HG03064 (cell line): ENCODE results near the gene UGT1A1.

Experiments
- ATAC-seq: cut with Tn5 transposase; IDR thresholded peaks from one replicate; pipeline ENCODE4 v1.9.1; 2021; ENCODE audit warnings: low read depth; ENCODE audit not compliant: unreplicated experiment

Gene UGT1A1

GRCh38 chr2:233756429-233757081, 3.5 kb upstream of the UGT1A1 start:
- ATAC-seq = no peak

GRCh38 chr2:233758141-233758540, 1.9 kb upstream of the UGT1A1 start:
- ATAC-seq = no peak

GRCh38 chr2:233758849-233759248, 1.2 kb upstream of the UGT1A1 start:
- no peak for ATAC-seq

GRCh38 chr2:233761040-233761769, 1.1 kb downstream of the UGT1A1 start:
- no peak for ATAC-seq

DNA sequence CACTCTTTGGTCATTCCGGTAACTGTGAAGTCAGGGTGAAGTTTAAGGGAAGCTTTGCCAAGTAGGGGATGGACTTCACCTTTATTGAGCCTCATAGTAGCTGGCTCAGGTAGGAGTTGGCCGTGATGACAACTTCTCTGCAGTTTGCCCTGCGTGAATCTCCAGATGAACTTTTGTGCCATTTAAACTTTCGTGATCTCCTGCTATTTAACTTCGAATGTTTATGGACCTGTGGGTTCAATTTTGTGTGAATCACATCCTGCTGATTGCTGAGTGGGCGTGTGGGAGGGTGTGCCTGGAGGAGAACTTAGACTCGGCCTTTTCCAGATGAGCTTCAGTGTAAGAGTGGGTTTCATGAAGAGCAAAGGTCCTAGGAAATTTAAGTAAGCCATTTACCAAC, 4.2 kb downstream of the UGT1A1 start:
- ATAC-seq = no peak

- ATAC-seq = no peak
These were observed 4.7 kb downstream of the UGT1A1 start for GRCh38 chr2:233764761-233765160.

DNA sequence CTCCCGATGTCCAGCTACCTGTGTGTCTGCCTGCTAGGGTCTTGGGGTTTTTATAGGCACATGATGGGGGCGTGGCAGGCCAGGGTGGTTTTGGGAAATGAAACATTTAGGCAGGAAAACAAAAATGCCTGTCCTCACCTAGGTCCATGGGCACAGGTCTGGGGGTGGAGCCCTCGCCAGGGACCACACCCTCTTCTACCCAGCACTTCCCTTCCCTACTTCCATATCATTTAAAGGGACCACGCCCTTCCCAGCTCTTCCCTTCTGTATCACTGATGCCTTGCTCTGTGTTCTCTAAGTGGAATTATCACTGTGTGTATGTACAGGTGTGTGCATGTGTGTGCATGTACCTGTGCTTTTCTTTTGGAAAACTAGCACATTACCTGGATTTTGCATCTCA, 6.3 kb downstream of the UGT1A1 start:
- ATAC-seq = no peak

DNA sequence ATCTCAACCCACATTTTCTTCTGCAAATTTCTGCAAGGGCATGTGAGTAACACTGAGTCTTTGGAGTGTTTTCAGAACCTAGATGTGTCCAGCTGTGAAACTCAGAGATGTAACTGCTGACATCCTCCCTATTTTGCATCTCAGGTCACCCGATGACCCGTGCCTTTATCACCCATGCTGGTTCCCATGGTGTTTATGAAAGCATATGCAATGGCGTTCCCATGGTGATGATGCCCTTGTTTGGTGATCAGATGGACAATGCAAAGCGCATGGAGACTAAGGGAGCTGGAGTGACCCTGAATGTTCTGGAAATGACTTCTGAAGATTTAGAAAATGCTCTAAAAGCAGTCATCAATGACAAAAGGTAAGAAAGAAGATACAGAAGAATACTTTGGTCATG, 8.0 kb downstream of the UGT1A1 start:
- ATAC-seq = no peak

- no peak for ATAC-seq
These were observed 9.2 kb downstream of the UGT1A1 start for GRCh38 chr2:233769260-233769659.

DNA sequence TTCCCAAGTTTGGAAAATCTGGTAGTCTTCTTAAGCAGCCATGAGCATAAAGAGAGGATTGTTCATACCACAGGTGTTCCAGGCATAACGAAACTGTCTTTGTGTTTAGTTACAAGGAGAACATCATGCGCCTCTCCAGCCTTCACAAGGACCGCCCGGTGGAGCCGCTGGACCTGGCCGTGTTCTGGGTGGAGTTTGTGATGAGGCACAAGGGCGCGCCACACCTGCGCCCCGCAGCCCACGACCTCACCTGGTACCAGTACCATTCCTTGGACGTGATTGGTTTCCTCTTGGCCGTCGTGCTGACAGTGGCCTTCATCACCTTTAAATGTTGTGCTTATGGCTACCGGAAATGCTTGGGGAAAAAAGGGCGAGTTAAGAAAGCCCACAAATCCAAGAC, 12.1 kb downstream of the UGT1A1 start:
- ATAC-seq = no peak

DNA sequence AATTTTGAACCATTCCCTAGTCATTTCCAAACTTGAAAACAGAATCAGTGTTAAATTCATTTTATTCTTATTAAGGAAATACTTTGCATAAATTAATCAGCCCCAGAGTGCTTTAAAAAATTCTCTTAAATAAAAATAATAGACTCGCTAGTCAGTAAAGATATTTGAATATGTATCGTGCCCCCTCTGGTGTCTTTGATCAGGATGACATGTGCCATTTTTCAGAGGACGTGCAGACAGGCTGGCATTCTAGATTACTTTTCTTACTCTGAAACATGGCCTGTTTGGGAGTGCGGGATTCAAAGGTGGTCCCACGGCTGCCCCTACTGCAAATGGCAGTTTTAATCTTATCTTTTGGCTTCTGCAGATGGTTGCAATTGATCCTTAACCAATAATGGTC, 12.5 kb downstream of the UGT1A1 start:
- ATAC-seq = no peak

GRCh38 chr2:233773854-233774253, 13.8 kb downstream of the UGT1A1 start:
- ATAC-seq = no peak

- no peak for ATAC-seq
These were observed 15.3 kb downstream of the UGT1A1 start for GRCh38 chr2:233775414-233775813.

GRCh38 chr2:233778030-233778429, 18.0 kb downstream of the UGT1A1 start, which contains the start of gene MROH2A:
Gene MROH2A (plus strand): TSS chr2:233778330. CDS start chr2:233779359, 1,029 bp downstream.
- ATAC-seq = no peak

- no peak for ATAC-seq
These were observed 19.7 kb downstream of the UGT1A1 start for GRCh38 chr2:233779722-233780121.

DNA sequence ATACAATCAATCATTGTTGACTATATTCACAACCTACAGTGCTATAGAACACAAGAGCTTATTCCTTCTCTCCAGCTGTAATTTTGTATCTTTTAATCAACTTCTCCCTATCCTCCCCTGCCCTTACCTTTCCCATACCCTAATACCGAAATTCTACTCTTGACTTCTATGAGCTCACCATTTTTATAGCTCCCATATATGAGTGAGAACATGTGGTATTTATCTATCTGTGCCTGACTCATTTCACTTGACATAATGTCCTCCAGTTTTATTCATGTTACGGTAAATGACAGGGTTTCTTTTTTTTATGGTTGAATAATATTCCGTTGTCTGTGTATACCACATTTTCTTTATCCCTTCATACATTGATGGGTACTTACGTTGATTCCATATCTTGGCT, 20.7 kb downstream of the UGT1A1 start:
- ATAC-seq = no peak

- no peak for ATAC-seq
These were observed 29.5 kb downstream of the UGT1A1 start for GRCh38 chr2:233789554-233789953.

DNA sequence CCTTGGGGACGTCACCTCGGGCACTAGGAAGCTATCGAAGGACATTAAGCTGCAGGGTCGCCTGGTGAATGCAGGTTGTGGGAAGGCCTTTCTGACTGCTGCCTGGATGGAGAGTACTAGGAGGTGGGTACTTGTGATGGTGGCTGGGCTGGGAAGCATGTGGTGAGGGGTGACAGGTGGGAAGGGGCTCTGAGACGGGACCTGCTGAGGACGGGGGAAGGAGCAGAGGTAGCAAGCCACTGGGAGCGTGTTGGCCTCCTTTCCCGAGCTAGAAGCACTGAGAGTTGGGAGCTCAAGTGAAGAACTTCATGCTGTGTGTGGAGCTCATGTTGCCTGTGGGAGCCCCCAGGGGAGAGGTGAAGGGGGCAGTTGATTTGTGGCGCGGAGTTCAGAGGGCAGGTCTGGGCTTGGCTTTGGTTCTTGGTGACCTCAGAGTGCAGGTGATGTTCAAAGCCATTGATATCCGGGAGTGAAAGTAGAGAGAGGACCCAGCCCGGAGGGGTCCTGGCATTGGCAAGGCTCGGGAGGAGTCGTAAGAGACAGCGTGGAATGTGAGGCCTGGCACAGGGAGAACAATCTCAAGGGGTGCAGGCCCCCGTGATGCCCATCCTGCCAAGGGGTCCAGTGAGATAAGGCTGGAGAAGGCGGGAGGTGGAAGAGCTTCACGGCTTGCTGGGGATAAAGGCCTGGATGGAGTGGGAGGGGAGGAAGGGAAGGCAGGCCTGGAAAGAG, 31.2 kb downstream of the UGT1A1 start:
- ATAC-seq = no peak

- no peak for ATAC-seq
These were observed 31.8 kb downstream of the UGT1A1 start for GRCh38 chr2:233791883-233792329.

DNA sequence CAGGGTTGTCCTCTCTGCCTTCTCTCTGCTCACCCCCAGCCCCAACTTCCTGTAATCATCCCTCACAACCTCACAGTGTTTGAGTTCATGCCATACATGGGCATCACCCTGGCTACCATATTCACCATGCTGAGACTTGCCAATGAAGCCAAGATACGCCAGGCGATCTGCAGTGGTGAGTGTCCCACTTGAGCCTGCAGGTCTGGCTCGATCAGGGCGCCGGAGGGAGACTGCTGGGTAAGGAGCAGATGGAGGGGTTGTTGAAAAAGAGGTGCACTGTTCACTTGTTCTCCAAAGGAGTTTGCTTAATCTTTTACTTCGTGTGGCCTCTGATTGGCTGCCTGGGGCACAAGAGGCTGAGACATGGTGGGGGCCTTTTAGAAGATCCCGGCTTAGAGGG, 32.6 kb downstream of the UGT1A1 start:
- ATAC-seq = no peak

- no peak for ATAC-seq
These were observed 33.5 kb downstream of the UGT1A1 start for GRCh38 chr2:233793465-233794127.
